GM19372 (cell line): ENCODE data around the gene KCNQ1.

Source experiments
- ATAC-seq: cut with Tn5 transposase; IDR thresholded peaks from one replicate; pipeline ENCODE4 v1.9.1; 2021; ENCODE audit warnings: mild to moderate bottlenecking, low read depth, moderate library complexity; ENCODE audit not compliant: unreplicated experiment

The KCNQ1 gene

GRCh38 chr11:2721210-2721916 lies 276.6 kb downstream of the KCNQ1 start:
- ATAC-seq, result no peak

DNA sequence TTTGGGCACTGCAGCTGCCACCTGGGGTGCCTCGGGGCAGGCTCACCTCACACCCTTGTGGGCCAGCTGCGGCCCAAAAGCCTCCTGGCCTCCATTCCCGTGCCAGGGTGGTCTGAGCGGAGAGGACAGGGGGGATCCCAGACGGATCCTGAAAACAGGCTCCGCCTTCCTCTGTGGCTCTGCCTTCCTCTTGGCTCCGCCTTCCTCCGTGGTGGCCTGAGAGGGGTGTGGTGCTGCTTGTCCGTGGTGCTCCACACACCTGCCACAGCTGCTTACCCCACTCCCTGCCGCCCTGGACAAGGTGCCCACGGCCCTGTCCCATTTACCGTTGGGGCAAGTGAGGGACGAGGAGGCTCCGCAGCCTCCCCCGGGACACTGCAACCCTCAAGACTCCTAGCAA lies 278.1 kb downstream of the KCNQ1 start:
- no peak for ATAC-seq

DNA sequence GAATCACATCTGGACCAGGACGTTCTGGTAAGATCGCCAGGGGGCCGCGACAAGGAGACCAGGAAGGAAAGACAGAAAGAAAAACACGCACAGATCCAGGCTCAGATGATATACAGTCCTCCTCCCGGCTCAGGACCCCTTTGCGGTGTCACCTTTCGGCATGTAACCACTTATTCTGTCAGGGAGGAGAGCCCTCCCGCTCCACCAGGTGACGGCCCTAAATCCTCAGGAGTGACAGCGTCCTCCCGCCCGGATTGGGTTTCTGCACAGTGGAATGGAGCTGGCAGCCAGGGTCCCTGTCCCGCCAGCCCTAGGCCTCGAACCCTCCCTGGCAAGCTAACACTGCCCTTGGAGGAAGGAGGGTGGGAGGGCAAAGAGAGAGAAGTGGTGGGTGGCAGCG lies 279.3 kb downstream of the KCNQ1 start:
- ATAC-seq, result no peak

GRCh38 chr11:2724653-2725367 lies 280.0 kb downstream of the KCNQ1 start:
- ATAC-seq, result no peak

DNA sequence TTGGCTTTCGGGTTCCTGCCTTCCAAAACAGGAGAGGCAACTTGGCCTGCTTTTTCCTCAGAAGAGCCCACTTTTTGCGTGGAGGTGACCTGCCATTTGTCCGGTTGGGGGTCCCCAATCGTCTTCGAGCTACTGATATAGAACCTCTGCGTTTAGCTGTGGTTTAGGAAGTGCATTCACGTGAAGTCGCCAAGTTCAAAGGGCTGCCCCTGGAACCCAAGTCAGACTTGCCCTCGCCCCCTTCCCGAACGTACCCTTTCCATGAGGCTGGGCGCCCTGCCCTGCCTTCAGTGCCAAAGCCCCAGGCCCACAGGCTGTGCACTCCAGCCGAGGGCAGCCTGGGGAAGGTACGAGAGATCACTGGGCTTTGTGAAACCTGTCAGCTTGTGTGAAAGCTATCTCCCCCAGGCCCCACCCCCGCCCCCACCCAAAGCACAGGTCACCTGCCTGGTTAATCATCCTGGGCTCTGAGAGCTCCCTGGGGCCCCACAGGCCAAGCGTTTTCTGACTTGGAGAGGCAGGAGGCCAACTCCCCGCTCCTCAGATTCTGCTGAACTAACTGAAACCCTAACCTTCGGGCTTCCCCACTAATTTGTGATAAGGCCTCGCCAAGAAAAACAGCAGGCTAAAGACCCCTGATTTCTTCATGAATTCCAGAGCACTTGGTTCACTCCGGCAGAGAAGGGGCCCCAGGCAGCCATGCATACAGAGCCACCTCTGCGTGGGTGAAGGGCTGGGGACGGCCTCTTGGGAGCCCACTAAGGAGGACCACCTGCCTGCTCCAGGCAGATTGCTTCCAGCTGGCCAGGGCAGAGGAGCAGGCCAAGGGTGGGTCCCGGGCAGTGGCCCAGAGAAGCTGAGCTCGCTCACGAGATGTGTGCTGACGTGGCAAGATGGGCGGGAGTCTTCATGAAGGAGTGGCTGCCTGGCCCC lies 280.8 kb downstream of the KCNQ1 start:
- no peak for ATAC-seq

DNA sequence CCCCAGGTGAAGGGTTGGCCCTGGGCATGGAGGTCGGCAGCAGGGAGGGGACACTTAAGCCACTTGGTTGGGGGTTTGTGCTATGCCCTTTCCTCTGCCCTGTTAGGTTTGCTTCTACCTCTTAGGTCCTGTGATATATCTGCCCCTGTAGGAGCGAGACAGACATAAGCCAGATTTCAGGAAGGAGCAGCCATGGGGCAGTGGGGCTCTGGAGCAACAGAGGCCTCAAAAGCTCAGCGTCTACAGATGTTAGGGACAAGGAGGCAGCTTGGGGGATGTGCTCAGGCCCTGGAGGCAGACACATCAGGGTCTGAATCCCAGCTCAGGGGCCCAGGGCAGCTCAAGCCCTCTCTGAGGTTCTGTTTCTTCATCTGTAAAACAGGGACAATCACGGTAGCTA lies 282.2 kb downstream of the KCNQ1 start:
- ATAC-seq, result no peak

DNA sequence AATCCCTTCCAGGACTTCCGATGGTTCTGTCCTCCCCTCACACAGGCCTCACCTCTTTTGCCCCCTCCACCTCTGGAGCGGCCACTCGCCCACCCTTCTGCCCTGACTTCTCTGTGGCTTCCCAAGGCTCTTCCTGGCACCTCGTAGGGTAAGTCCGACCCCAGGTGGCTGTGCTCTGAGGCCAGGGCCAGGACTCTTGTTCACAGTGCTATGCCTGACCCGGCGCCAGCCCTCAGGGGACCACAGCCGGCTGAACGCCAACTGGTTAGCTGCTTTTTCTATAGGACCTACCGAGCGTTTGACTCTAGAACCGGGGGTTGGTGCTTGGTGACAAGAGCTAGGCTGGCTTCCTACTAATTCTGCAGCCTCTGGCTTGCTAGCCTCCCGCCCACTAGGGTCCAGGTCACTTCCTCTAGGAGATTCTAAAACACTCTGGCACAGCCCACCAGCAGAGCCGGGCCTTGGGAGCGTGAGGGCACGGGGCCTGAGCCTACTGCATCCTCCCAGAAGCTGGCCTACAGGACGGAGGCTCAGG lies 283.4 kb downstream of the KCNQ1 start:
- no peak for ATAC-seq

DNA sequence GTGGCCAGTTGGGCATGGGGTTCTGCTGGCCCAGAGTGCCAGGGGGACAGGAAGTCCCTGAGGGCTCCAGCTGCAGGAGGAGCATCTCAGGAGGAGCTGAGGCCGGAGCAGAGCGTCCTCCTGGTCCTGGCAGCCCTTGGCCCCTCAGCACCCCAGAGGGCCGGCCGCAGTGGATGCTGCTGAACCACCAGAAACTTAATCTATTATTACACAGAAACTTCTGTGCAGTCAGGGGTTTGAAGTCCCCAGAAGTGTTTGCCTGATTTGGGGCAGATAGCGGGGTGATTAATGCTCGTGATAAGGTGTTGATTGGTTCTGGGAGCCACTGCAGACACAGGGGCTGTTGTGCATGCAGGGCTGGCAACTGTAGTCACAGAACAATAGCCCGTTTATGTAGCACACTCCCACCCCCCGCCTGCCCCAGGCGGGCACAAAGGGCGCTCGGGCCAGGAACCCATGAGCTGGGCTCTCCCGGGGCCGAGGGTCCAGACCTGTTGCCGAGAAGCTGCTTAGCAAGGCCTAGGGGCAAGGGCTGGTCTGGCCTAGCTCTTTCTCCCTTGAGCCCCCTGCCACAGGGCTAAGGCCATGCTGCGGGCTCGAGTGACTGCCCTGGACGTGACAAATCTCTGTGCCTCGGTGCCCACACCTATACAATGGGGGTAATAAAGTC lies 284.0 kb downstream of the KCNQ1 start:
- no peak for ATAC-seq

DNA sequence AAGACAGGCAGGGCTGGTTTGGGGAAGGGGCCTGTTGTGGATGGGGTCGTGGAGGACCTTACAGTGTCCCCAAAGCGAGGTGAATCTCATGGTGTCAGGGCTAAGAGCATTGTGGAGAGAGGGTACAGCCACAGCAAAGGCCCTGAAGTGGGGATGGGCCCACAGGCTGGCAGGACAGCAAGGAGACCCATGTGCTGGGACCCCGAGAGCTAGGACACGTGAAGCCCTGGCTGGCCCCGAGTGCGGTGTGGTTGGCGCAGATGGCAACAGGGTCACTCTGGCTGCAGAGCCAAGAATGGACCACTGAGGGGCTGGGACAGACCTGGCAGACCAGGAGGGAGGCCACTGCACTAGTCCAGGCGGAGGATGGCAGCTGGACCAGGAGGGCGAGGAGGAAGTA lies 285.0 kb downstream of the KCNQ1 start:
- no peak for ATAC-seq

DNA sequence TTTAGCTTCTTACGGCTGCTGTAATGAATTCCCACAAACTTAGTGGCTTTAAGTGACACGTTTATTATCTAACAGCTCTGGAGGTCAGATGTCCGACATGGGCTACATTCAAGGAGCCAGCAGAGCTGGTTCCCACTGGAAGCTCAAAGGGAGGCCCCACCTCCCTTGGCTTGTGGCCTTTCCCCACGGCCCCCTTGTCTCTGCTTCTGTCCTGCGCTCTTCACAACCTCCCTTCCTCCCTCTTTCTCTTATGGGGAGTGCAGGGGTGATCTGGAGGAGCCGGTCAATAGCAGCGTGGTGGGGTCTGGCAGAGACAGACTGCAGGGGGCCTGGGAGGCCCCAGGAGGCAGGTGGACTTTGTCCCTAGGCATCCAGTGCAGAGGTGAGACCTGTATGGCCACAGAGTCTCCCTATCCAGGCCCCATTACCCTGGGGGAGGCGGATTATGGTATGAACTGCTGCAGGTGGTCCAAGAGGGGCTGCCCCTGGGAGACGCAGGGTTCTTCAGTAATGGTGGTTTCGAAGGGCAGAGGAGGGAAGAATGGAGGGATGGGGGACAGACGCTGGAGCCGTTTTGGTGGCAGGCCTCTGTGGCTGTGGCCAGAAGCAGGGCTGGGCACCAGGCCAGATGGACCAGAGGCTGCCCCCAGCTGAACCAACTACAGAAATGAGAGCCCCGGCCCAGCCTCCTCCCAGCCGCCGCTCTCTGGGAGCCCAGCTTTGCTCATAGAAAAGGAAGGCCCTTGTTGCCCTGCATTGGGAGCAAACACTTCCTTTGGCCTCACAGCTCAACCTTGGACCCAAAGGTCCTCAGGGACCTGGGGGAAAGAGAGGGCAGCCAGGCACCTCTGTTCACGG lies 285.7 kb downstream of the KCNQ1 start:
- no peak for ATAC-seq

- ATAC-seq, result no peak
Measured at GRCh38 chr11:2731130-2732125, 286.6 kb downstream of the KCNQ1 start.

- ATAC-seq, result no peak
Measured at GRCh38 chr11:2732261-2732939, 287.6 kb downstream of the KCNQ1 start.

DNA sequence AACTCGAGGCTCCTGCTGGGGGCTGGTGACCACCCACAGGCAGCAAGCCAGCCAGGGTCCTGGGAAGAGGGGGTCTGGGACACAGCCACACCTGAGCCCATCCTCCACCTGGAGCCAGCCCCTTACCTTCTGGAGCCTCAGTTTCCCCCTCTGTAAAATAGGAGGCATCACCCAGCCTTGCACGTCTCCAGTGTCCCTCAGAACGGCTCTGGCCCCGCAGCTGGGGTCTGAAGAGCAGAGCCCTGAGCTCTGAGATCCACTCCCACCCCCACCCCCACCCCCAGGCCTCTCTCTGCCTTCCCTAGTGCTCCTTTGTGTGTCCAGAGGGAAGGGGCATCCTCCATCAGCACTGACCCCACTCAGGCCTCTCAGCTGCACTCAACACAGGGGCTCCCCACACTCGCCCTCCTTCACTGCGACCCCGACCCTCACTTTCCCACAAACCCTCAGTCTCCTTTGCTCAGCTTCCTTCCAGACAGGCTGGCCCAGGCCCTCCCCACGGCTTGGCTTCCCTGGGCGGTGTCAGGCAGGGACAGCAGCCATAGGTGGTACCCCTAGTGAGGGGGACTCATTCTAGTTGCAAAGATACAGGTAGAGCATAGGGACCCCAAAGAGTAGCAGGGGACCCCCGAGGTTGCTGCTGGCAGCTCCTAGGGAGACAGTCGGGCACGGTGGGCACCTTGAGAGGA lies 288.3 kb downstream of the KCNQ1 start:
- no peak for ATAC-seq

GRCh38 chr11:2734181-2735052 lies 289.6 kb downstream of the KCNQ1 start:
- ATAC-seq, result no peak

DNA sequence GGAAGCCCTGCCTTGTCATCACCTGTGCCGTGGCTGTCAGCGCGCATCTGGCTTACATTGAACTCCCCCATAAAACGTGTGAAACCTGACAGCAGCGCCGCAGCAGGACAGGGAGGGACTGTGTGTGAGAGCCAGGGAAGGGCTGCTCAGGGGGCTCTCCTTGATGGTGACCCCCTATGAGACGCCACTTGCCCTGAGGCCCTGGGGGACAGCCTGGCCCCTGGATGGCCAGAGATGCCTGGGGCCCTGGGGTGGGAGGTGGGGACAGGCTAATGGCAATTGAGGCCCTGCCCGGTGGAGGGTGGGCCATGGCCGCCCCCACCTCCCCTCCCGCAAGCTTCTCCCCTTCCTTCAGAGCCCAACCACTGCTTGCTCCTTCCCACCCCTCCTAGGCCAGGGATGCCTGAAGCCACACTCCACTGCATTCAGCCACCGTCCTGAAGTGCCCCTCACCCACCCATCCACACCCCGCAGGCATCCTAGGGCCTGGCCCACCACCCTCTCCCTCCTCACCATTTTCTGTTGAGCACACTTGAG lies 290.3 kb downstream of the KCNQ1 start:
- no peak for ATAC-seq
